GM19328 (cell line): ENCODE data around the gene GNAI2.

Source experiments
- ATAC-seq: cut with Tn5 transposase; IDR thresholded peaks from one replicate; pipeline ENCODE4 v1.9.1; 2021; ENCODE audit warnings: mild to moderate bottlenecking, moderate library complexity; ENCODE audit not compliant: unreplicated experiment

The GNAI2 gene

DNA sequence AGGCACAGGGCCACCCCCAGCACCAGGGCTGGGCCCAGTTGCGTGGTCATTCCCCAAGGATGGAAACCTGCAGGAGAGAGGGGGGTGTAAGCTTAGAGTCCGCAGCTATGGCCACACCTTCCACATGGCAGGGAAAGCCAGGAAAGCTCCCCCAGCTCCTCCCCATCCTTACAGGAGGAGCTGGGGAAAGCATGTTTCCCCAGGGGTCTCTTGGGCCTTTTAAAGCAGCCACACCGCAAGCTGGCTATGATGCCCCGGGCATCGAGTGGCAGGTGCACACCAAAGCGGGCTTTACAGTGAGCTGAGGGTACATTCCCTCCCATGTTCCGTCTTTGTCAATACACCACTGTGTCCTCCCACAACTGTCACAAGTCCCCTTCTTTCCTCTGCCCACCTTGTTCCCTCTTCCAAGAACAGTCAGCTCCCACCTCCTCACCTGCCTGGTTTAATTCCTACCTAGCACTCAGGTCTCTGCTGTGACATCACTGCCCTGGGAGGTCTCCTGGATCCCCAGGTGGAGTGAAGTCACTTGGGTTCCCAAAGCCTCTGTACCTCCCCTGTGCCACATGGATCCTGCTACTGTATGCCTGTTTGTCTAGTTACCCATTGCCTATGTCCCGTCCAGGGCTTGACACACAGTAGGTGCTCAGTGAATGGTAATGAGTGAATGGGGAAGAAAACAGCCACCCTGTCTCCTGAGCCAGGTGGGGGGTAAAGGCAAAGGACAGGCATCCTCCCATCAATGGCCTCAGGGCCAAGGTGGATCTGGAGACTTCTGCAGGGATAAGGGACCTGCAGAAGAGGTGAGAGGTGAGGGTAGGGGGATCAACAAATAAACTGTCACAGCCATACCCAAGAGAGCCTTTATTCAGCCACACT lies 59.8 kb downstream of the GNAI2 start:
- no peak for ATAC-seq

DNA sequence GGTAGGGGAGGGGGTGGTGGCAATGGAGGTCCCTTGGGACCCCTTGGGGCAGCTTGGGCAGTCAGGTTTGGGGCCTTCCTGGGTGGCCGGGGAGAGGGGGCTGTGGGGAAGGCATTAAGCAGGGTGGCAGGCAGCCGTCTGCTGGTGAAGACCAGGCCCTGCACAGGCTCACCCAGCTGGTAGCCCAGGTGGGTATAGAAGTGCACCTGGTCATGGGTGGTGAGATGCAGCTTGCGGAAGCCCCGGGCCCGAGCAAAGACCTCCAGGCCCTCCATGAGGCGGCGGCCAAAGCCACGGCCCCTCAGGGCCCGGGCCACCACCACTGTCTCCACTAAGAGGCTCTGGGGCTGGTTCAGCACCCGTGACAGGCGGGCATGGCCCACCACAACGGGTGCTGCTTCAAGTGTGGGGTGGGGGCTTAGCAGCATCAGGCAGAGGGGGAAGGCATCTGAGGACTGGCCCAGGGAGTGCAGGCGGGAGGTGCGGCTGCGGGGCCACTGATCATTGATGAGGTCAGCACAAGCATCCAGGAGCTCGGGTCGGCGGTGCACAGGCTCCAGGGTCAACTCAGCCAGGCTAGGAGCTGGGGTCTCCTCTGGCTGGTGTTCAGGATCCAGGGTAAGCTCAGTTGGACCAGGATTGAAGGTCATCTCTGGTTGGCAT lies 60.8 kb downstream of the GNAI2 start:
- ATAC-seq = no peak

DNA sequence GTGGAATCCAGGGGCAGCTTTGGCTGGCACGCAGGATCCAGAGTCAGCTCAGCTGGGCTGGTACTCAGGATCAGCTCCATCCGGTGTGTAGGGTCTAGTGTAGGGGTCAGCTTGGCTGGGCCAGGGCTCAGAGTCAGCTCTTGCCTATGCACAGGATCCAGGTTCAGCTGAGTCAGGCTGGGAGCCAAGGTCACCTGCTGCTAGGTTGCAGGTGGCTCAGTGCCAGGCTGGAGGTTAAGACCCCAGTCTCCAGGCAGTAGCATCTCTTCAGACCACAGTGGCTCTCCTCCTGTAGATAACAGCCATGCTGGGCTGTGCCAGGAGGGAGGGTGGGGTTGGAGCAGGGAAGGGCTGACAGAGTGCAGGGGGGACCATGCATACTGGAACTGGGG lies 61.4 kb downstream of the GNAI2 start:
- ATAC-seq = no peak

DNA sequence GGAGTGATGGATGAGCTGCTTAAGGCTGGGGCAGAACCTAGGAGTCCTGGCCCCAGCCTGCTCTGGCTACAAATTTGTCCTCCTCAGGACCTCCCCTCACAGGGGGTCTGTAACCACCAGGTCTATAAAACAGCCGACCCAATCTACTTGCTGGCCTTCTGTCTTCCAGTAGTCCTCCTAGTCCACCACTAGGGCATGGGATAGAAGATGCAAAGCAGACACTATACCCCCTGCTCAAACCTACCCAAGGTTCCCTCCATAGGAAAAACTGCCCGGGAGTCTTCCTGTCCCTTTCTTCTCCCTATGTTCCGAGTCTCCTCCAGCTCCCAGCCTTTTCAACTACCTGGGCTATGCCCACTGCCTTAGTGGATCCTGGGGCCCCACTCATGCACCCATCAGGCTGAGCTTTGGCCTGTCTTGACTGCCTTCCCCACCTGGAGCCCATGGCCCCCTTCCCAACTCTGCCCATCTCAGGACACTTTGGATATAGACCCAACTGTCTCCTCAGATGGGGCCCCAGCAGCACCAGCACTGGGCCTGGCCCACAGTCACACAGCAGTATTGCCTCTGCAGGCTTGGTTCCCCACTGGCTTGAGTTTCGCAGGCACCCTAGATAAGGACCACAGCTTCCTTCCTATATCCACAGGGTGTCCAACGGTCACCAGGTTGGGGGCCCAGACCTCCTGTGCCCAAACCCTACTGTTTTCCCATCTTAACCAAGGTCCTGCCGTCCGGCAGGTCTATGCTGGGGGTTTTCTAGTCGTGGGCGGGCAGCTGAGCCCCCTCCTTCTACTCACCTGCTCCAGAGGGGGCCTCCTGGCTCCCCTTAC lies 62.1 kb downstream of the GNAI2 start:
- no peak for ATAC-seq

DNA sequence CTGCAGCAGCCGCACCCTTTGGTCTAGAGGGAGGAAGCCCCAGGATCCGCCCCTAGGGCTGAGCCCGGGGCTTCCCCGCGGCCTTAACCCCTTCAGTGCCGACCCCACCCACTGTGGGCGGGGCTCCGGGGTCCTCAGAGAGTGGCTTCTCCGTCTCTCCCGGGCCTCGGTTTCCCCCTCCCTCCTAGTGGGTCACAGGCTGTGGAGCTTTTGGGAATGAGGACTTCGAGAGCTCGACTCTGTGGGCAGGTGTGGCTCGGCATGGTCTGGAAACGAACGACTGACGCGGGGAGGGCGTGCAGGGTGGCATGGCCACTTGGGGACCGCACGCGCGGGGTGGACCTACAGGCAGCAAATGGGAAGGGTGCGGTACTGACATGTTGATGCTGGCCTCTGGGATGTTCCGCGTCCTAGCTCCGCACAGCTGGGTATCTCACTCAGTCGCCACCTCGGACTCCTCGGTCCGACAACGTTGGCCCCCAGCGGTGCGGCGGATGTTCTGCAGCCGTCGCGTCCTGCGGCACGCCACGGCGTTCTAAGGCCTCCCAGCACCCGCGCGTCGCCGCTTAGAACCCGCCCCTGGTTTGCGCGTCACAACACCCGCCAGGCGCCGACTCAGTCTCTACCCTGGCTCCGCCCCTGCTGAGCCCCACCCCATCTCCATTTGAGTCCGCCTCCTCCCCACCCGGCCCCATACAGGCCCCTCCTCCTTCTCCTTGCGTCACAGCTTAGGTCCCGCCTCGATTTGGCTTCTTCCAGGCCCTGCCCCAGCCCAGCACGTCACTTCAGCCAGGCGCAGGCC lies 63.0 kb downstream of the GNAI2 start, which contains the start of the genes HYAL3 and NAA80:
Gene HYAL3, minus strand, starts transcription at position 570 of the 802 bp plus-strand sequence. CDS start 3,803 bp downstream, outside the sequence.
Gene NAA80, minus strand, starts transcription at position 570 of the 802 bp plus-strand sequence. CDS start 1,942 bp downstream, outside the sequence.
- ATAC-seq = peak; percentile 86

DNA sequence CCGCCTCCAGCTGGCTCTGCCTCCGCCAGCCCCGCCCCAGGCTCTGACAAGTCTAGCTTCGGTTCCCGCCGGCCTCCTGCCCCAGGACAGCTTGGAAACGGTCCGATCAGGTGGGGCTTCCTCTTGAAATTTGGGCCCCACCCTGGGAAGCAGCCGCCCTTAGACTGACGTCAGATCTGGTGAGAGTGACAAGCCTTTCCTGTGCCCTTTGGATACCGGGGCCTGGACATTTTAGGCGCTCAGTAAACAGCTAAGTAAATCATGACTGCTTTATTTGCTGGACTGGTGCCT lies 63.6 kb downstream of the GNAI2 start:
- no peak for ATAC-seq

DNA sequence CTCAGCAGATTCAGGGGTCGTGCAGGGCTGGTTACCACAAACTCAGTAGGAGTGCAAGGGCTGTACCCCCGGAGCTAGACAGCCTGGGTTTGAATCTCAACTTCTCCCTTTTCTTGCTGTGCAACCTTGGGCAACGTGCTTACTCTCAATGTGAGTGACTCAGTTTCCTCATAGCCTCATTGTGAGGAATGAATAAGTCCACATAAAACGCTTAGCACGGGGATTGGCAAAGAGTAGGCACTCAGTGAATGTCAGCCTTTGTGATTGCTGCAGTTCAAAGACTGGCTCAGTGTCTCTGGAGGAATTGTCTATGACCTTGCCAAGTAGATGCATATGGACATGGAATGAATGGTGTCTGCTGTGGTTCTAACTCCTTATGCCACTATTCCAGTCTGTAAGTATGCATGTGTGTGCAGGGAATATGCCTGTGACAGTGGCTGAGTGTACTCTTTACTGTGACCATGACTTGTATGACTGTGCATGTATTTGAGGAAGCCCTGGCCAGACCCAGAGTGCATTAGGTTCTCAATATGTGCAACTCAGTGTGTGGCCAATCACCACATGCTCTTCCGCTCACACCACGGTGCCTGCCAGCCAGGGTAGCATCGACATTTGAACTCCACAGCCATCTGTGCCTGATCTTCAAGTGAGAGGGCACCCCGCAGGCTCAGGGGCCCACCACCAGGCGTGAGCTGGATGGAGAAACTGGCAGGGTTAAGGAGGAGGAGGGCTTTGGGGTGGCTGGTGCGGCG lies 64.1 kb downstream of the GNAI2 start:
- no peak for ATAC-seq

DNA sequence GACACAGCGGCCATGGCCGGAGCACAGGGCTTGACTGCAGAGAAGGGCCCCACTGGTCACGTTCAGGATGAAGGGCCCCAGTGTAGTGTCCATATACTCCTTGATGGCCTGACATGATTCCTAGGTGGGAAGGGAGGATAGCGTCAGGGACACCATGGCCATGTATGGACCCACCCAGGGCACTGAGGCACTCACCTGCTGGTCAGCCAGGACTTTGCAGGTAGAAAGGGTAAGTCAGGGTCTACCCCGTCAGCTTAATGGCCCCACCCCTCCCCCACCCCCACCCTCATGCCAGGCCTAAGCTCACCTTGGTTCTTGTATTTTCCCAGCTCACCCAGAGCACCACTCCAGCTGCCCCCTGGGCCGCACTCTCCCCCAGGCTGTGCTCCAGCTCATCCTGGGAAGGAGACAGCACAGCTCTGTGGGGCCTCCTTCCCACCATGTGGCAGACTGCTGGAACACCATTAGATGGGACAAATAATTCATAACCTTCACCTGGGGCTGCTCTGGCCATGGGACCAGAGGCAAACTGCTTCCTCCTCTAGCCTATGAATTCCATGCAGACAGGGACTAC lies 64.8 kb downstream of the GNAI2 start:
- no peak for ATAC-seq

DNA sequence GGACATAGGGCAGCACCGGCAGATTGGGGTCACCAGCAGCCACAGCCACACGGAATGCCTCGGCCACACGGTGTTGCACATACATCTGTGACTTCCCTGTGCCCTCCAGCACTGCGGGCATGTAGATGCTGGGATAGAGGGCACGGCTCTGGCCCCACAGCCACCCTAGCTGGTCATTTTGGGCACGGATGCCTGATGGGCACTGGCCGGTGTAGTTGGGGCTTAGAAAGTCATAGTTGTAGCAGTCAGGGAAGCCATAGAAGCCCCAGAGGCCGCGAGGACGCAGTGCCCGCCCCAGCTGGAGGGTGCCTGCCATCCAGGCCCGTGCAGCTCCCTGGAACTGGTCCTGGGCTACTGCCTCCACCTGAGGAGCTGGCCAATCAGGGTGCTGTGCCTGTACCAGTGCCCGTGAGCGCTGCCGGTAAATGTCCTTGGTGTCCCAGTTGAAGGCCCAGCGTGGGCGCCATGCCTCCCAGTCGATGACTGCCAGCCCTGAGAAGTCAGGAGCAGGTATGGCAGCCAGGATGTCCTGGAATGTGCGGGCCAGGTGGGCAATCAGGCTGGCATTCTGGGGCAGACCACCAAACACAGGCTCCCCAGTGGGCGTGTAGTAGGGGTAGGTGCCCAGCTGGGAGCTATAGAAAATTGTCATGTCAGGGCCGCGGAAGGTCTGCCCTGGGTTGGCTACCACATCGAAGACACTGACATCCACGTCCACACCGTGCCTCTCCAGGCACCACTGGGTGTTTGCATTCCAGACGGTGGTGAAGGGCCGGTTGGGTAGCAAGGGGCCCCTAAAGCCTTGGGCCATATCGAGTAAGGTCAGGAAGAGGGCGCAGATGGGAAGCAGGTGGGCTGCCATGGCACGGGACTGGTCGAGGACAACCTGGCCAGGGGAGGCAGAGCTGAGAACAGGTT lies 66.3 kb downstream of the GNAI2 start:
- no peak for ATAC-seq

DNA sequence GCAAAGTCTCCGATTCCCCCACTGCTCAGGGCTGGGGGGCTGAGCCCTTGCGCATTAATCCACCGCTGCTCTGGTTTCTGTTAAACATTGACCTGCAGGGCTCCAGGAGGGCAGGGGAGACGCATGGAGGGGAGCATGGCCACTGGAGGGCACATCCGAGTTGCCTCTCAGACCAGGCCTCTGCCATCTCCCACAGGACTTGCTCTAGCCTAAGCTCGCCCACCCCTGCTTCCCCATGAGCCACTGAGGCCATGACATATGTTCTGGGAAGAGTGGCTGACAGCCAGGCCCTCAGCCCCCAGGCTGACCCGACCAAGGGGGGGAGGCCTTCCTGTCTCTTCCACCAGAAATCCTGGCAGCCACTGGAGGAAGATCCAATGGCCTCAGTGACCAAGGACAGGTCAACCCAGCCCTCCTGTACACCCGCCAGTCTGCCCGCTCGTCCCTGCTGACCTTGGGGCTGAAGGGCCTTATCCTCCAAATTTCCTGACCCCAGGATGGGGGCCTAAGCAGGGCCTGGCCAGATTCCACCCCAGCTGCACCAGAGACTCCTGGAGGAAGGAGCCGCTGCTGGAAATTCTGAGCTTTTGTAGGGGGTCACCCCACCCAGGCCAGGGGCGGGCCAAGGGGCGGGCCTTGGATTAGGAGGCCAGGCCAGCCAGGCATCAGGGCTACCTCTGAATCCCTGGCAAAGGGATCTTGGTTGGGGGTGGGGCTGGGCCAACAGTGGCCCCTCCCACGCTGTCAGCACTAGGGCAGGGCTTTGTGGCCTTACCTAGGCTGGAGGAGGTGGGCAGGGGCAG lies 67.2 kb downstream of the GNAI2 start, which contains the start of gene HYAL1:
Gene HYAL1, minus strand, starts transcription at position 562 of the 803 bp plus-strand sequence. CDS start 618 bp downstream, outside the sequence.
- ATAC-seq = no peak

DNA sequence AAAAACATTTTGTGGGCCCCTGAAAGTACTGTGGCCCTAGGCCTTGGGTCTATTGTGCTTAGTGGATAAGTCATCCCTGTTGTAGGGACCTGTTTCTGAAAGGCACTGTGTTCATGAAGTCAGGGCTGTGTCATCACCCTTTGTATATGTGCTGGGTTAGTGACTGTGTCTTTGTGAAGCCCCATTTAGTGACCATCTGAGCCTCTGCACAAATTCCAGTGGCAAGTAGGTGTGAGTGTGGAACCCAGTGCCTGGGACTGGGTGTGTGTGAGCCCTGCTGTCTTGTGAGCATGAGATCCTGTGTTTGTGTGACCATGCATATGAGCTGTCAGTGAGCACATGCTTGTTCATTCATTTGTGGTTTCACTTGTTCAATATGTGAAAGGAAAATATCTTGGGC lies 68.6 kb downstream of the GNAI2 start:
- no peak for ATAC-seq
